Gastrocnemius medialis (tissue), 4 donors: ENCODE data around the gene SI.

Experiments
- CTCF ChIP-seq, 5 experiments: fragments of 450-650 bp in 3 of 5; fragments of 200-600 bp in 2 of 5; sonication (generic) in 2 of 5; IDR thresholded peaks in 4 of 5; conservative IDR thresholded peaks in 1 of 5; 1 replicate in 4 of 5; 2 replicates in 1 of 5; pipeline ENCODE4 v1.5.1; 2016 to 2019; ENCODE audit warnings: antibody characterized with exemption in 5 of 5, mild to moderate bottlenecking in 3 of 5, moderate library complexity in 3 of 5
- POLR2A ChIP-seq, 2 donors: fragments of 450-650 bp; IDR thresholded peaks; one replicate each; pipeline ENCODE4 v1.6.1; 2017; ENCODE audit warnings: antibody characterized with exemption in 2 of 2, mild to moderate bottlenecking in 2 of 2, moderate library complexity in 2 of 2

- TF ChIP-seq CTCF (IDR thresholded peaks at IDR 0.05 in 4 of 5, conservative IDR thresholded peaks at IDR 0.05 in 1 of 5), result no peak
- no peak for TF ChIP-seq POLR2A (IDR thresholded peaks at IDR 0.05)
Measured at GRCh38 chr3:164940745-164941144, 137.6 kb downstream of the SI start.
